ENCODE data around the gene EGR2.

DNA sequence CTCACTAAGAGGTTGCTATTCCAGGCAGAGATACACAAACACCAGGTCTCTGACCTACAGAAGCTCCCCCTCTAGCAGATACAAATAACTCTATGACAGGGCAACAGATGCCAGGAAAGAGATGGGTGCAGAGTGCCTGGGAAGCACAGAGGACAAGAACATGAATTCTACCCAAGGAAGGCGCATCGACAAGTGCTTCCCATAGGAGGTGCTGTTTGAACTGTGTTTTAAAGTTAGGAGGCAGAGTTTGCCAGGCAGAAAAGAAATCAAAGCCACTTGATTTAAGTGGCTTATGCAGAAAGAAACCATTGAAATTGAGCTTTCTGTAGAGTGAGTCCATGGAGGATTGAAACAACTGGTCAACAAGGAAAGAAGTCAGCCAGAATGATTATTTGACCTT lies 35.3 kb upstream of the EGR2 start:
- TF ChIP-seq CTBP1 (IDR thresholded peaks at IDR 0.05; ENCODE audit: borderline replicate concordance) (no peak), FOXM1 (IDR thresholded peaks at IDR 0.05; ENCODE audit: borderline replicate concordance) (no peak), SP1 (IDR thresholded peaks at IDR 0.05) (no peak), NFRKB (IDR thresholded peaks at IDR 0.05) (no peak), ZNF384 (IDR thresholded peaks at IDR 0.05) (no peak), FOXK2 (IDR thresholded peaks at IDR 0.05) (no peak), HDGF (IDR thresholded peaks at IDR 0.05; ENCODE audit: borderline replicate concordance) (no peak)
- TF ChIP-seq, protein P1, sequence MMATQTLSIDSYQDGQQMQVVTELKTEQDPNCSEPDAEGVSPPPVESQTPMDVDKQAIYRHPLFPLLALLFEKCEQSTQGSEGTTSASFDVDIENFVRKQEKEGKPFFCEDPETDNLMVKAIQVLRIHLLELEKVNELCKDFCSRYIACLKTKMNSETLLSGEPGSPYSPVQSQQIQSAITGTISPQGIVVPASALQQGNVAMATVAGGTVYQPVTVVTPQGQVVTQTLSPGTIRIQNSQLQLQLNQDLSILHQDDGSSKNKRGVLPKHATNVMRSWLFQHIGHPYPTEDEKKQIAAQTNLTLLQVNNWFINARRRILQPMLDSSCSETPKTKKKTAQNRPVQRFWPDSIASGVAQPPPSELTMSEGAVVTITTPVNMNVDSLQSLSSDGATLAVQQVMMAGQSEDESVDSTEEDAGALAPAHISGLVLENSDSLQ (IDR thresholded peaks at IDR 0.05): no peak
